ENCODE measurements around the gene PRDM16. TPM values are rescaled to one million over a fixed set of nuclear protein-coding genes. Genes with fewer than 3 reads are reported as not detected.

The PRDM16 gene
- total RNA-seq, 1 donor from 2014 or later: 0.79 TPM

- Histone ChIP-seq H3K4me3 (ENCODE audit: low read depth, low read length) (no peak overlapping the region), H3K27me3 (ENCODE audit: control insufficient read depth, insufficient read depth, low read length) (no peaks in the 10 kb centered on the region), H3K36me3 (ENCODE audit: control insufficient read depth, insufficient read depth, low read length) (no peaks in the 10 kb centered on the region)
- TF ChIP-seq CTCF (IDR thresholded peaks at IDR 0.05; ENCODE audit: insufficient read depth, low read length, severe bottlenecking): no peak
- DNase-seq (ENCODE audit: low read depth) (no peak), FAIRE-seq (no peak)
Observed at GRCh38 chr1:3215198-3216014, 146.4 kb downstream of the PRDM16 start.

DNA sequence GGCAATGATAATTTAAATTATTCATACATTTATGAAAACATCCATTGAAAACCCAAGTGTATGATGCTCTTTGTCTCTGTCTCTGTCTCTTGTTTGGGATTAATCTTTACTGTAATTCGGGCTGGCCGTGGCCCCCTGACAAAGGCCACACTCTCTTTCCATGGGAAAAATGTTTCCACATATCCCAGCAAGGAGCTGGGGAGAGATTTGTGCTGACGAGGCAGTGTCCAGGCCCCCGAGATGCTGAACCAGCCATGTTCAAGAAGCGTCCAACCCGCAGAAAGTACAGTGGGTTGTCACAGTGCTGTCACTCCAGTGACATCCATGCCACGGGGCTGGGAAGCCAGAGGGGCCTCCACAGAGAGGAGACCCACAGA, 147.0 kb downstream of the PRDM16 start:
- H3K4me3 ChIP-seq (ENCODE audit: low read depth, low read length): no peak overlapping the region
- FAIRE-seq: no peak
- TF ChIP-seq CTCF (IDR thresholded peaks at IDR 0.05; ENCODE audit: insufficient read depth, low read length, severe bottlenecking): no peak

GRCh38 chr1:3217181-3217641, 148.2 kb downstream of the PRDM16 start:
- Histone ChIP-seq H3K36me3 (ENCODE audit: control insufficient read depth, insufficient read depth, low read length) (no peaks in the 10 kb centered on the region), H3K27me3 (ENCODE audit: control insufficient read depth, insufficient read depth, low read length) (no peaks in the 10 kb centered on the region), H3K4me3 (ENCODE audit: low read depth, low read length) (no peak overlapping the region)
- TF ChIP-seq CTCF (IDR thresholded peaks at IDR 0.05; ENCODE audit: insufficient read depth, low read length, severe bottlenecking): no peak
- FAIRE-seq (no peak), DNase-seq (ENCODE audit: low read depth) (no peak)

More for the DNA sequence above, 147.0 kb downstream of the PRDM16 start:
- Histone ChIP-seq H3K27me3 (ENCODE audit: control insufficient read depth, insufficient read depth, low read length) (no peaks in the 10 kb centered on the region), H3K36me3 (ENCODE audit: control insufficient read depth, insufficient read depth, low read length) (no peaks in the 10 kb centered on the region)
- DNase-seq (ENCODE audit: low read depth): no peak

- Histone ChIP-seq H3K36me3 (ENCODE audit: control insufficient read depth, insufficient read depth, low read length) (no peaks in the 10 kb centered on the region), H3K4me3 (ENCODE audit: low read depth, low read length) (no peak overlapping the region), H3K27me3 (ENCODE audit: control insufficient read depth, insufficient read depth, low read length) (no peaks in the 10 kb centered on the region)
- DNase-seq (ENCODE audit: low read depth): no peak
- no peak for TF ChIP-seq CTCF (IDR thresholded peaks at IDR 0.05; ENCODE audit: insufficient read depth, low read length, severe bottlenecking)
- no peak for FAIRE-seq
Observed at GRCh38 chr1:3217979-3218679, 149.1 kb downstream of the PRDM16 start.

DNA sequence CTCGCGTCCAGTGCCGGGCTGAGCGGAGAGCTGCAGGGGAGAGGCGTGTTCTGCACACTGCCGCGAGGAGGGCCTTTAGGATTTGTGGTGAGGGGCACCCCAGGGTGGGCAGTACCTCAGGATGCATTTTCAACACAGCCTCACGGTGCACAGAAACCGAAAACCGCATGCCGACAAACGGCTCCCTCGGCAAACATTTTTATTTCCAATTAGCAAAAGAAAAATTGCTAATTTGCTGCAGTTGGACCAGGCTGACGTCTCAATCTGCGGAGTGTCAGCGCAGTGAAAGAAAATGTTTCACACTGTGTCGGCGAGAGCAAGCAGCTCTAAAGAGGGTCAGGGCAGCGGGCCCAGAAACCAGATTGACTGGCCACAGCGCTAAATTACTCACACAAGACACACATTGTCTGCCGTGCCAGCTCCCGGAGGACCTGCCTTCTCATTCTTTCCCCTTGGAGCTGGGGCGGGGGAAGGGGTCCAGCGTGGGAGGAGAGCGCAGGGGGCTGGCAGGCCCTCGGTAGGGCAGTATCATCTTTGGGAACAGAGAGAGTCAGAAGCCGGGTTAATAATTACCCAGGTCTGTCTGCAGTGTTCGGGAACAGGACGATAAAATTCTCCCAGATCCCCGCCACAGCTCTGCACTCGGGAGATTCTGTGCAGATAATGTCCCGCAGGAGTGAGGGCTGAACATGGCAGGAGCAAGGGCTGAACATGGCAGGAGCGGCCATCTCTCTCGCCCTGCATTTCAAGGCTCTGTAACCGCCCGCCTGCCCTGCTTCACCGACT, 150.2 kb downstream of the PRDM16 start:
- Histone ChIP-seq H3K36me3 (ENCODE audit: control insufficient read depth, insufficient read depth, low read length) (no peaks in the 10 kb centered on the region), H3K4me3 (ENCODE audit: low read depth, low read length) (no peak overlapping the region), H3K27me3 (ENCODE audit: control insufficient read depth, insufficient read depth, low read length) (no peaks in the 10 kb centered on the region)
- DNase-seq (ENCODE audit: low read depth): peak; percentile 4
- TF ChIP-seq CTCF (IDR thresholded peaks at IDR 0.05; ENCODE audit: insufficient read depth, low read length, severe bottlenecking): no peak
- no peak for FAIRE-seq

Data from bronchial epithelial cell (primary cell).